ENCODE data around the gene MT1X. TPM values are rescaled to one million over a fixed set of nuclear protein-coding genes. Genes with fewer than 3 reads are reported as not detected.

Gene MT1X
- total RNA-seq, 2 donors from 2014 or later, result 268 to 697 TPM

DNA sequence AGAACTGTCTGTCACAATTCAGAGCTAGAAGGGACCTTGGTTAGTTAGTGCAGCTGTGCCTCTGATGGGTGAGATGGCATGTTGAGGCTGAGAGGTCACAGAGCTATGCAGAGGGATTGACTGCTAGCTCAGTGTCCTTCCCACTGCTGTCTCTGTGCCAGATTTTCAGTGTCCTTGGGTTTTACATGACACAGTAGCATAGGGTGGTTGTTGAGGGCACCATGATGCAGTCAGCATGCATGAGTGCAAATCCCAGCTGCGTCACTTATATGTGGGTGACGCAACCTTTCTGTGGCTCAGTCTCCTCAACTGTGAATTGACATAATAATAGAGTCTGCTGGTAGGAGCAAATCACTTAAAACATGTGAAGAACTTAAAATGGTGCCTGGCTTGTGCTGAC, 41.1 kb upstream of the MT1X start:
- no peak overlapping the region for H3K27ac ChIP-seq
- H3K36me3 ChIP-seq, result no peaks in the 10 kb centered on the region
- TF ChIP-seq POLR2A (IDR thresholded peaks at IDR 0.05), result no peak
- TF ChIP-seq, protein P1, sequence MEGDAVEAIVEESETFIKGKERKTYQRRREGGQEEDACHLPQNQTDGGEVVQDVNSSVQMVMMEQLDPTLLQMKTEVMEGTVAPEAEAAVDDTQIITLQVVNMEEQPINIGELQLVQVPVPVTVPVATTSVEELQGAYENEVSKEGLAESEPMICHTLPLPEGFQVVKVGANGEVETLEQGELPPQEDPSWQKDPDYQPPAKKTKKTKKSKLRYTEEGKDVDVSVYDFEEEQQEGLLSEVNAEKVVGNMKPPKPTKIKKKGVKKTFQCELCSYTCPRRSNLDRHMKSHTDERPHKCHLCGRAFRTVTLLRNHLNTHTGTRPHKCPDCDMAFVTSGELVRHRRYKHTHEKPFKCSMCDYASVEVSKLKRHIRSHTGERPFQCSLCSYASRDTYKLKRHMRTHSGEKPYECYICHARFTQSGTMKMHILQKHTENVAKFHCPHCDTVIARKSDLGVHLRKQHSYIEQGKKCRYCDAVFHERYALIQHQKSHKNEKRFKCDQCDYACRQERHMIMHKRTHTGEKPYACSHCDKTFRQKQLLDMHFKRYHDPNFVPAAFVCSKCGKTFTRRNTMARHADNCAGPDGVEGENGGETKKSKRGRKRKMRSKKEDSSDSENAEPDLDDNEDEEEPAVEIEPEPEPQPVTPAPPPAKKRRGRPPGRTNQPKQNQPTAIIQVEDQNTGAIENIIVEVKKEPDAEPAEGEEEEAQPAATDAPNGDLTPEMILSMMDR (IDR thresholded peaks at IDR 0.05), result no peak
- no peak for TF ChIP-seq POLR2AphosphoS5 (IDR thresholded peaks at IDR 0.05)
- H3K4me1 ChIP-seq (replicated peaks), result peaks cover 4% of the 10 kb centered on the region
- H3K9me3 ChIP-seq, result no peaks in the 10 kb centered on the region
- intact Hi-C loops (cut with DNase I), result no loop called here
- no peaks in the 10 kb centered on the region for H3K27me3 ChIP-seq (replicated peaks; ENCODE audit: insufficient read depth)
- DNase-seq (ENCODE audit: low spot score), result no peak
- no peak overlapping the region for H3K4me3 ChIP-seq
- WGBS, result 100% methylated on average over 2 of the region's 2 CpGs

GRCh38 chr16:56643080-56643778, 39.0 kb upstream of the MT1X start:
- intact Hi-C loops (cut with DNase I), result no loop called here
- Histone ChIP-seq H3K4me3 (peak overlapping the region; percentile 4 to 19), H3K9me3 (no peaks in the 10 kb centered on the region), H3K36me3 (no peaks in the 10 kb centered on the region), H3K4me1 (replicated peaks) (peaks cover 4% of the 10 kb centered on the region), H3K27me3 (replicated peaks; ENCODE audit: insufficient read depth) (no peaks in the 10 kb centered on the region), H3K27ac (no peak overlapping the region)
- WGBS, result 6% methylated on average over 42 of the region's 42 CpGs
- peak; percentile 55 for DNase-seq (ENCODE audit: low spot score)
- TF ChIP-seq POLR2A (IDR thresholded peaks at IDR 0.05) (no peak), POLR2AphosphoS5 (IDR thresholded peaks at IDR 0.05) (peak; percentile 45)
- TF ChIP-seq, protein P1 (IDR thresholded peaks at IDR 0.05), result peak in 3 of 4 experiments; percentile 37 to 70 (median 51)

- Histone ChIP-seq H3K4me3 (peak overlapping the region in 1 of 2 donors; percentile 19), H3K4me1 (replicated peaks) (peaks cover 4% of the 10 kb centered on the region), H3K36me3 (no peaks in the 10 kb centered on the region), H3K27me3 (replicated peaks; ENCODE audit: insufficient read depth) (no peaks in the 10 kb centered on the region), H3K27ac (no peak overlapping the region), H3K9me3 (no peaks in the 10 kb centered on the region)
- 52% methylated on average over 5 of the region's 5 CpGs for WGBS
- no peak for TF ChIP-seq POLR2A (IDR thresholded peaks at IDR 0.05)
- TF ChIP-seq, protein P1 (IDR thresholded peaks at IDR 0.05), result no peak
- TF ChIP-seq POLR2AphosphoS5 (IDR thresholded peaks at IDR 0.05), result no peak
- intact Hi-C loops (cut with DNase I), result no loop called here
- DNase-seq (ENCODE audit: low spot score), result no peak
Measured at GRCh38 chr16:56643833-56644232, 38.4 kb upstream of the MT1X start.

DNA sequence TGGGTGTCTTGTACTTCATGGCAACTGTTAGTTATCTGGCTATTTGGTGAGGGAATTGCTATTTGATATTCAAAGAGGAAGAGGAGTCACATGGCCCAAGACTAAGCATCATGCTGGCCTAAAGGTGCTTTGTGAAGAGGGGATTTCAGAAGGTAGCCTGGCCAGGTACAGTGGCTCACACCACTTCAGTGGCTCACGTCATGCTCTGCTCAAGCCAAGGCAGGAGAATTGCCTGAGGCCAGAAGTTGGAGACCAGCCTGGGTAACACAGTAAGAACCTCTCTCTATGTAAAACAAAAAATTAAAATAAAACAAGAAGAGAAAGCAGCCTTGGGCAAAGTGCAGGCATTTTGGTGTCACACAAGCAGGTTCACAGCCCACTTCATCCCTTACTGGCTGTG, 37.0 kb upstream of the MT1X start:
- no peak for TF ChIP-seq POLR2A (IDR thresholded peaks at IDR 0.05)
- TF ChIP-seq, protein P1 (IDR thresholded peaks at IDR 0.05), result no peak
- TF ChIP-seq POLR2AphosphoS5 (IDR thresholded peaks at IDR 0.05), result no peak
- intact Hi-C loops (cut with DNase I), result no loop called here
- DNase-seq (ENCODE audit: low spot score), result no peak
- H3K4me1 ChIP-seq (replicated peaks), result peaks cover 4% of the 10 kb centered on the region
- no peaks in the 10 kb centered on the region for H3K9me3 ChIP-seq
- H3K36me3 ChIP-seq, result no peaks in the 10 kb centered on the region
- no peak overlapping the region for H3K4me3 ChIP-seq
- 76% methylated on average over 1 of the region's 1 CpG for WGBS
- no peaks in the 10 kb centered on the region for H3K27me3 ChIP-seq (replicated peaks; ENCODE audit: insufficient read depth)
- no peak overlapping the region for H3K27ac ChIP-seq

DNA sequence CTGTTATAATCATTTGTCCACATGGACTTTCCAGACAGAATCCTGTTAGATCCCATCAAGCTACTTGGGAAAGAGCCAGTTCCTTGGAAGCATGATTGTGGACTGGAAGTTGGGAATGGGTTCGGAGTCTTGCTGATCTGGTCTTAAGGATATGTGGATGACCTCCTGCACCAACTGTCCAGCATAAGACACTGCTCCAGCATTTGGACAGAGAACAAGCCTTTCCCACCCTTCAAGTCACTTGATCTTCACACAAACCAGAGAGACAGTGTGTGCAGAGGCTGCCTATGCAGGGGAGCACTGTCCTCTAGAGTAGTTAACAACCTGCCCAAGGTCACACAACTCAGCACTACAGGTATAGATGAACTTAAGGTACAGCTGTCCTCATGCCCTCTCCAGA, 36.4 kb upstream of the MT1X start:
- Histone ChIP-seq H3K36me3 (no peaks in the 10 kb centered on the region), H3K4me1 (replicated peaks) (peaks cover 4% of the 10 kb centered on the region), H3K27me3 (replicated peaks; ENCODE audit: insufficient read depth) (no peaks in the 10 kb centered on the region), H3K9me3 (no peaks in the 10 kb centered on the region), H3K27ac (no peak overlapping the region), H3K4me3 (no peak overlapping the region)
- TF ChIP-seq, protein P1 (IDR thresholded peaks at IDR 0.05), result no peak
- no peak for TF ChIP-seq POLR2A (IDR thresholded peaks at IDR 0.05)
- no peak for TF ChIP-seq POLR2AphosphoS5 (IDR thresholded peaks at IDR 0.05)
- WGBS, result 0% methylated on average over 1 of the region's 1 CpG
- no peak for DNase-seq (ENCODE audit: low spot score)
- intact Hi-C loops (cut with DNase I), result no loop called here
